ENCODE measurements around the gene C6.
"Not testable (repeated sequence)": the region's sequence is repeated elsewhere in the genome, so short reads cannot be mapped to it uniquely, and the experiment has no call there.

The C6 gene

DNA sequence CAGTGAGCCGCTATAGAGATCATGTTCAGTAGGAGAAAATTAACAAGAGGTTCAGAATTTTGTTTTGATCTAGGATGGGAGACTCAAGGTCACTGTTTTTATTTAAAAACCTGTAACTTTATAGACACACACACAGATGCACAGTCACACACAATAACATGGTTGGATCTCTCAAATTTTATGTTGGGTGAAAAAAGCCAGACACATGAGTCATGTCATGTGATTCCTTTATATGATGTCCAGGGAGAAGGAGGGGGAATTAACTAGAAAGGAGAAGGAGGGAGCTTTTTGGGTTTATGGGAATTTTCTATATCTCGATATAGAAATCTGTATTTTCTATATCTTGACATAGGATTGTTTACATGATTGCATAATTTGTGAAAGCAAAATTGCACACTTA is 17.1 kb downstream of the C6 start:
- no peak for DNase-seq

DNA sequence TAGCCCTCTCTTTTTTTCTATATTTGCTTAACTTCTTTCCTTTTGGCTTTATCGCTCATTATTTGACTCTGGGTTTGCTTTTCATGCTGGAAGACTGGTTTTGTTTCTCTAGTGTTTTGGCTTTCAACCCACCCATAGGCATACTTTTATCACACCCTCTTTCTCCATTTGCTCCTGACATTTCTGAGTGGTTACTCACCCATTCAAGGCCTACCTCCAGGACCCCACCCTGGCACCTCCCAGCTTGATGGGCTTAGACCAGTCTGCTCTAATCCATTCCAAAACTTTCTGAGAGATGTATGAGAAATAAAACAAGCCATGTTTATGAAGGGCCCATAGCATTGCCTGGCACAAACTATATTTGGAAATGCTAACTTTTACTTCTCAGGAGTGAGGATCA is 18.1 kb downstream of the C6 start:
- no peak for DNase-seq

GRCh38 chr5:41194339-41194738 is 19.0 kb downstream of the C6 start:
- no peak for DNase-seq

DNA sequence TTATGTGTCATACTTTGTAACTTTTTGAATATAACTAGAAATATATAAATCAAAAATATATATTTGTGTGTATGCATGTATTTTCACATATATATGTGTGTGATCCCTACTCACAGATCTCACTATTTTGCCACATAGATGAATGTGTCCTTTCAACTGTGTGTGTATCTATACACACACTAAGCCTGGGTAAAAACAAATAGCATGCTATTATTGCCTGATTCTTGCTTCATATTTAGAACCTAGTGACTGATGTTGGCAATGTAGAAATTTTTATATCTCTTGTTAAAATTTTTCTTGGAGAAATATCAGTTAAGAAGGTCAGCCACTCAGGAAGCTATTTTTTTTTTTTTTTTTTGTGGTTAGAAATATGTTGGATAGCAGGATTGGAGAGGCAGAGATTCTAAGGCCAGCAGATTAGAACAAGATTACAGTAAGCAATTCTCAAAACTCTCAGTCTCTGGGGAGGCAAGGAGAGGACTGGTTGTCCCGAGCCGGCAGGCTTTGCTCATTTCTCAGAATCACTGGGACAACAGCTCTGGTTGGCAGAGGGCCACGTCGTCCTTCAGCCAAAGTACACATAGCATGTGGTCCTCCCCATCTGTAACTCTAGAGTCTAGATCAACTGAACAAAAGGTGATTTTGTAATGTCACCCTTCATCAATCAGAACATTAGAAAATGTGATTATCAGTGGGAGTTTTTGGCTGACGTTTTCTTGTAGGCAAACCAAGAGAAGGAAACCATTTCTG is 19.7 kb downstream of the C6 start:
- DNase-seq = no peak

DNA sequence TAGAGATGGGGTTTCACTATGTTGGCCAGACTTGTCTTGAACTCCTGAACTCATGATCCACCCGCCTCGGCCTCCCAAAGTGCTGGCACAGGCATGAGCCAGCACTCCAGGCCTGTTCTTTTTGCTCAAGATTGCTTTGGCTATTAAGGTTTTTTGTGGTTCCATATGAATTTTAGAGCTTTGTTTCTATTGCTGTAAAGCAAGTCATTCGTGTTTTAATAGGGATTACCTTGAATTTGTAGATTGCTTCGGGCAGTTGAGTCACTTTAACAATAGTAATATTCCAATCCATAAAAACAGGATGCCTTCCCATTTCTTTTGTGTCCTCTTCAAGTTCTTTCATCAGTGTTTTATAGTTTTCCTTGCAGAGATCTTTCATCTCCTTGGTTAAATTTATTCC is 22.1 kb downstream of the C6 start:
- no peak for DNase-seq

DNA sequence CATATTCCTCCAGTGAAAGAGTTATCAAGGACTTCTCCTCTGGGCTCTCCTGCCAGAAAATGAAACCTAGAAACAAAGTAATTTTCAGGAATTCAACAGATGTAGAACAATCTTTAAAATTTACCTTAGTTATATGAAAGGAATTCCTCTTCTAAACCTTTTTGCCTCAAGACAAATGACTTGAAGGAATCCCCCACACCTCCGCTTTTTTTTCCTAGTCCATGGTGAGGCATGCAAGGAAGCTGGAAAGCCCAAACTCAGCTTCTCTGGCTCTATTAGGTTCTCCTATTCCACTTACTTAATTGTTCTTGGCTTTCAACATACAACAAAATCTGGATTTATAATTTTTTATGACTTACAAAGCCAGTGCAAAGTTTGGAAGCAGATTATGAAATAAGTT is 27.2 kb downstream of the C6 start:
- no peak for DNase-seq

- DNase-seq = not testable (repeated sequence)
Measured at GRCh38 chr5:41183331-41183730, 30.0 kb downstream of the C6 start.

DNA sequence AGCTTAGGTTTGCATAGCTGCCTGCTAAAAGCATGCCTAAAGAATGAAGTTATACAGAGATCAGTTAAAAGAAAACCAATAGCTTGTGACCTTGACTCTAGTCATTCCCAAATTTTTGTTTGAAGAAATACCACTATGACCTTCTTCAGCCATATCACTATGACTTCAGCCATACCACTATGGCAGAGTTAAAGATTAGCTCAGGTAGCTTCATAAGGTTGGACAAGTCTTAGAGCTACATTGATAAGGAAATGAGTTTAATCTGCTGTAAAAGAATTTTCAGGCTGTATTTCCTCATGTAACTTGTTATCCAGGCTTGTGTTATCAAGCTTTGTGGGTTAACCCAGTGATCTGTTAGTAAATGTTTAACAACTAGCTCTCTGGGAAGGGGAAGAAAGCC is 30.7 kb downstream of the C6 start:
- no peak for DNase-seq

- DNase-seq = no peak
Measured at GRCh38 chr5:41181691-41182564, 31.4 kb downstream of the C6 start.

- no peak for DNase-seq
Measured at GRCh38 chr5:41176952-41177351, 36.4 kb downstream of the C6 start.

DNA sequence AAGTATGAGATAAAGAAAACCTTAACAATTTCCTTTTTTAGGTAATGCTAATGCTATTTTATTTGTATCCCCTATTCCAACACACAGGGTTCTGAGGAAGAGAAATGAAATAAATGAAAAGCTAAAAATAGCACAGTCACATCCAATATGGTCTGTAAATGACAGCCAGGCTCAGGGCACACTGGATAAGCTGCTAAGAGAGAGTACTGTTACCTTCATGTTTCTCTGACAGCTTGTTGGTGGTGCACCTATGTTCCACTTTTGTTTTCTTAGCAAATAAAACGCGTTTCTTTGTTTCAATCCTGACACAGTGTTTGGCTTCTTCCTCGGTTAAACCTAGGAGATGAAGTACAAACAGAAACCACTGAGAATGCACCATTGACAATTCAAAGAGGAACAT is 41.3 kb downstream of the C6 start:
- DNase-seq = no peak

DNA sequence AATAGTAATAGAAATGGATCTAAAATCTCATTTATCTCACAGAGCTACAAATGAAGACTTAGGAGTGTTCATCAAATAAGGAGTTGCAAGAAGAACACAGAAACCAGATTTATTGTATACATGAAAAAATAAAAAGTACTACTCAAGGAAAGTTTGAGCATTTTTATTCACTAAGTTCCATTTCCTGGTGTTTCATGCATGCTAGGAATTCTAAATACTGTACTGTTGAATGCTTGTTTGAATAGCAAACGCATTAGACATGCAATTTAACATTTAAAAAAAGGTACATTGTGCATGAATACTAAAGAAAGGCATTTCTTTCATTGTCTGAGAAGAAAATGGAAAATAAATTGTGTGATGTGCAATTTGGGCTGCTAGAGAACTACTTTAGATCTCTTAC is 52.1 kb downstream of the C6 start:
- no peak for DNase-seq

DNA sequence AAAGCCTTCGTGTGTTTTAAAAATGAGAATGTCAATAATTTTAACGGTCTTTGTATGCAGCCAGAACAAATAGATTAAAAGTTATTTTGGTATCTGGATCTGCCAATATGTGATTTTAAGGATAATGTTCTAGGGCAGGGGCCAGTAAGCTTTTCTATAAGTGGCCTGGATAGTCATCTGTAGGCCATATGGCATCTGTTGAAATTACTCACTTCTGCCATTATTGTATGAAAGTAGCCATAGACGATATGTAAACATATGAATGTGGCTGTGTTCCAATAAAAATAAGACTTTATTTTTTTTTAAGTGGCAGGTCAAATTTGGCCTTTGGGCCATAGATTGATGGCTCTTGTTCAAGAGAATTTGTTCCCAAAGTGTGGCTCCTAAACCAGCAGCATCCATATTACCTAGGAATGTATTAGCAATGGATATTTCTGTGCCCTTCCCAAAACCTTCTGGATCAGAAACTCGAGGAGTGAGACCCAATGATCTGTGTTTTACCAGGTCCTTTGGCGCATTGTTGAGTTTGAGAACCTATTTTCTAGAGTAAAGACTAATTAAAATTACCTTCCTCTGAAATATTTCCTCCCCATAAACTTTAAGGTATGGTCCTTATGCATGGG is 55.9 kb downstream of the C6 start:
- no peak for DNase-seq

DNA sequence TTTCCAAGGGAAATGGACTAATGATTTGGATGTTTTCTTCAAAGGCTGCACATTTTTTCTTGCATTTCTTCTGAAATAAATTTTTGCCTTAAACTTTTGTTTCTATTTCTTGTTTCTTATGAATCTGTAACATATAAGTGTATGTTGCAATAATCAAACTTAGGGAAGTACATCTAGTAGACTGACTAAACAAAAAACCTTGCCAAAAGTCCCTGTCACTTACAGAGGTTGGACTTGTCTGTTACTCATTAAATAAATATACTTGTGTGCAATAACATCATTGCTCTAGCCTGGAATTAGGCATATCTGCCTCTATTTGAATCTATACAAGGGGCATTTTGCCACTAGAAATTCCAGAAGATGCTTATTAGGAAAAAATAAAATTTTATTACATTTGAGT is 56.6 kb downstream of the C6 start:
- no peak for DNase-seq

DNA sequence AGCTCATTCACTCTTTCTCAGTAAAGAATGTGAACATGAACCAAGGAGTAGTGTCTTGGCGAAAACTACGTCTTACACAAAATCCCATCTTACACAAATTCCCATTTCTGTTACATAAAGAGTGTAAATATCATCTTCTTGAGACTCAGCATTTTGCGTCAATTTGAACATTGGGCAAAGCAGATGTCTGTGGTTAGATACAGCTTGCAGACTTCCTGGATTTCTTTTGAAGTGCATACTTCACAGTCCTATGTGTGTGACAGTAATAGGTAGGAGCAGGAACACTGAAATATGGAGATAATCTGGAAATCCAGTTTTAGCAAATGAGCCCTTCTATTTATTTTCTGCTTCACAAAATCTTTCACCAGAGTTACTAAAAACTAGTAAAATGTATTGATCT is 58.8 kb downstream of the C6 start:
- no peak for DNase-seq

DNA sequence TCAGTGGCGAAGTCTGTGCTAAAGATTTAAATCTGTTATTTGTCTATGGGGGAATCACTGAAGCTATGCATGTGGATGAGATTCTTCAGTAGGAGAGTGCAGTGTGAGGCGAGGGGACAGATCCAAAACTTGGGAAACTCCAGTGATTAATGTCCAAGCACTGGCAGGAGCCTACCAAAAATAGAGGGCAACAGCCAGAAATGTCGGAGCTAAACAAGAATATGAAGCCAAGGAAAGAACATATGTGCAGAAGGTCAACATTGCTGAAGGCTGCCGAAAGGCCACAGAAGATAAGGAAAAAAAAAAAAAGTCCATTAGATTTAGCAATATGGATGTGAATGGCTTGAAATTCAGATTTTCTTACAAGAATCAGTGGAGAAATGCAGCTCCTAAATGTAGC is 61.8 kb downstream of the C6 start:
- no peak for DNase-seq

DNA sequence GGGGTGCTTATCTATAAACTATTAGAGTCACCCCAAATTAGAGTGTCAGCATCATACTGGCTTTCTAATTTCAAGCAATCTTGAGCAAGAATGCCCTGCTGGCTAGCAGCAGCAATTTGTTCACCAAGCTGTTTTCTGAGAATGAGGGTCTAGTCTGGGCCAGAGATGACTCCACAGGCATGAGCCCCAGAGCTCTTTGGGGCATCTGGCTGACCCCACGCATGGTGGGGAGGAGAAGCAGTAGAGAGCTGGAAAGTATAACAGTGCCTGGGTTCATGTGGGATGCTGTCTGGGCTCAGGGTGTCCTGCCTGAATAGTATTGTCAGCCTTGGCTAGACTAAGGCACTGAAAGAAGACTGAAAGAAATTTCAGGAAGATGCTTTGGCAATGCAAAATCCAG is 64.9 kb downstream of the C6 start:
- no peak for DNase-seq

DNA sequence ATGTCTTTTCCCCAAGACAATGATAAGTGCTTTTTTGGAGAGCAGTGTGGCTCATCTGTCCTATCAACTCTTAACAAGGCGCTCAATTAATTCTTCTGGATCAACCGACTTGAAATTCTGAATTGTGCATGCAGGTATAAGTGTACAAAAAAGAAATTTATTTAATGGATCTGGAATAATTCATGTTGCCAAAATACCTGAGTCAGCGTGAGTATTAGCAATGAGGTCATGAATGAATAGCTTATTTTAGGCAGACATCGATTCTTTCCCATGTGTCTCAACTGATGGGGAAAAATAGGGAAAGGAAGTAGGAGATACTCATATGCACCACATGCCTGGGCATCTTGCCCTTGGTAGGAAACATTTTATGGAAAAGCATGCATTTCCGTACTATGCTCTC is 68.0 kb downstream of the C6 start:
- DNase-seq = no peak

DNA sequence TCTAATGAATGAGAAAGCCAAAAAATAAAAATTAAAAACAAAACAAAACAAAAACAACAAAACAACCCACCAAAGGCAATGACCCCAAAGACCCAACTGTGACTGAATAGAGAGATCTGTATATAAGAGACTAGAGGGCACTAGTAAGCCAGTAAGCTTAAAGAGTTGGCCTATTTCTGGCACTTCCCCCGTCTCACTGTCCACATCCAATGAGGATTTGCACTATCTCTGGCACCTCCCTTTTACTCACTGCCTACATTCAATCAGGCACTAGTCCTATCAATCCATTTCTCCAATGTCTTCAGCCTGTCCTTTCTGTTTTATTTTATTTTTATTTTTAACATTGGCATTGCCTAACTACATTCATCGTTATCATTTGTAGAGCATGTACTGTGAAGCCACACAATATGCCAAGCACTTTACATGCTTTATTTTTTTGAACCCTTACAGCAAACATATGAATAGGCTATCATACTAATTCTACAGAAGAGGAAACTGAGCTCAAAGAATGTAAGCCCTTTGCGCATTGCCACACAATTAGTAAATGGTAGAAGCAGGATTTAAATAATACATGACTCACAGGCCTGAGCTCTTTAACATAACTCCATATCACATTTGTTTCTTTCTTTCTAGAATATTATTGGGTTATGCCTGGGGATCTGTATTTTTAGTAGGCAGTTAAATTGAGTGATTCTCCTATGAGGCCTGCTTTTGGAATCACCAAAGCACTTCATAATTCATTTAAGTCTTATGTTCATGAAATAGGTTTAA is 70.0 kb downstream of the C6 start:
- no peak for DNase-seq

- no peak for DNase-seq
Measured at GRCh38 chr5:41127967-41128690, 85.2 kb downstream of the C6 start.

DNA sequence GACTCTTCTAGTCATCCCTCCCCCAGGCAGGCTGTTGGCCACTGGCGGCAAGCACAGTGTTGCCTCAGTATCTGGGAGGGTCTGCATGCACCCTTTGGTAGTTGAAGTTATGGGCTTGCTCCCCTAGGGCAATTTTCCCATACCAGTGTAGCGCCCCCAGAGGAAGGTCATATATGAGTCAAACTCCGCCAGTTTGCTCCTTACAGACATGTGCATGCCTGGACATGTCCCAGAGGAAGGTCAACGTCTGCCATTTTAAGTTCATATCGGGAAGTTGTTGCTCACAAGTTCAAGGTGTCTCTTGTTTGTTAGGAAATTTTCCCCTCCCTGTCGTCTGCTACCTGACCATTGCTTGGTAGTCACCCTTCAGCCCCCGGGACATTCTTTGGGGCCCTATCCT is 90.9 kb downstream of the C6 start:
- no peak for DNase-seq

- no peak for DNase-seq
Measured at GRCh38 chr5:41120600-41120999, 92.7 kb downstream of the C6 start.

DNA sequence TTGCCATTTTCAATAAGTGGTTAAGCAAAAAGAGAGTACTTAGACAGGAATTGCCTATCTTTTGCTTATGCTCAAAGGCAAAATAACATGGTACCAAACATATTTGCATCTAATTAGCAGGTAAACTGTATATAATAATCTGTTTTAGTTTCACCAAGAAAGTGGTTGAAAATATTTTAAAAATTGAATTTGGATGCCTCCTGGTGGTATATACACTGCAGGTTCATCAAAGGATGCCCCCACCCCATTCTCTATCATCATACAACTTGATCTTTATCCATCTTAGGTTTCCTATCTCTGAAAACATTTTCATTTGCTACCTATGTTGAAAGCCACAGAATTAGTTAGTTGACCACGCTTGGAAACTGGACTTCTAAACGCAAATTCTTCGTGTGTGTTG is 95.2 kb downstream of the C6 start:
- no peak for DNase-seq

Measured in inflammatory macrophage treated with lipopolysaccharide for 4 hours (primary cell).